Smooth muscle cell (in vitro differentiated cells): ENCODE measurements around the gene LRFN3. TPM values are rescaled to one million over a fixed set of nuclear protein-coding genes. Genes with fewer than 3 reads are reported as not detected.

Experiments used
- DNase-seq: peaks from one replicate; lab custom pipeline; 2025; ENCODE audit not compliant: unreplicated experiment; lab: John Stamatoyannopoulos, UW
- H2AFZ ChIP-seq: fragments of 200-600 bp; sonication (generic); 2 replicates; pipeline ENCODE4 v1.6.0; 2016; ENCODE audit warnings: antibody characterized with exemption, low read depth, mild to moderate bottlenecking
- H3F3A ChIP-seq: fragments of 200-600 bp; sonication (generic); 2 replicates; pipeline ENCODE4 v1.6.0; 2017; ENCODE audit warnings: antibody characterized with exemption, low read depth
- H3K27ac ChIP-seq: fragments of 200-600 bp; sonication (generic); 2 replicates; pipeline ENCODE4 v1.5.1; 2016; ENCODE audit warnings: low read depth, mild to moderate bottlenecking
- H3K27me3 ChIP-seq: fragments of 200-600 bp; sonication (generic); 2 replicates; pipeline ENCODE4 v1.6.1; 2016; ENCODE audit warnings: low read depth, mild to moderate bottlenecking
- H3K36me3 ChIP-seq: fragments of 200-600 bp; sonication (generic); 2 replicates; pipeline ENCODE4 v1.5.1; 2016; ENCODE audit warnings: low read depth
- H3K4me1 ChIP-seq: fragments of 200-600 bp; sonication (generic); 2 replicates; pipeline ENCODE4 v1.5.1; 2016; ENCODE audit warnings: low read depth
- H3K4me2 ChIP-seq: fragments of 200-600 bp; sonication (generic); 2 replicates; pipeline ENCODE4 v1.6.0; 2016; ENCODE audit warnings: mild to moderate bottlenecking
- H3K4me3 ChIP-seq: fragments of 200-600 bp; sonication (generic); 2 replicates; pipeline ENCODE4 v1.5.1; 2016; ENCODE audit warnings: mild to moderate bottlenecking
- H3K79me2 ChIP-seq: fragments of 200-600 bp; sonication (generic); 2 replicates; pipeline ENCODE4 v1.6.0; 2016; ENCODE audit warnings: low read depth, mild to moderate bottlenecking
- H3K9ac ChIP-seq: fragments of 200-600 bp; sonication (generic); 2 replicates; pipeline ENCODE4 v1.6.0; 2016; ENCODE audit warnings: low read depth
- H3K9me3 ChIP-seq: fragments of 200-600 bp; sonication (generic); replicated peaks from 2 replicates; pipeline ENCODE4 v1.5.1; 2016; ENCODE audit warnings: low read depth
- H4K20me1 ChIP-seq: fragments of 200-600 bp; sonication (generic); 2 replicates; pipeline ENCODE4 v1.6.0; 2016; ENCODE audit warnings: low read depth
- CTCF ChIP-seq: fragments of 200-600 bp; sonication (generic); IDR thresholded peaks from 2 replicates; pipeline ENCODE4 v1.5.1; 2017; ENCODE audit warnings: borderline replicate concordance, mild to moderate bottlenecking, antibody characterized with exemption; ENCODE audit not compliant: insufficient read depth, poor library complexity, severe bottlenecking
- WGBS: methylation state at CpG from one replicate; pipeline ENCODE4 v1.1.7; 2016; ENCODE audit warnings: low lambda C conversion rate; 5-methylcytosine and 5-hydroxymethylcytosine counted together
- polyA plus RNA-seq: library from polyadenylated mRNA; unstranded; fragments of >200 nt; fragmentation: Nextera tagmentation; extraction: Ambion mirVana; gene quantifications from 2 replicates; pipeline ENCODE4 v1.2.1, GENCODE V29; 2016
- small RNA-seq: library from RNA; depleted of rRNA; stranded (forward); fragments of <200 nt; gene quantifications from one replicate; pipeline ENCODE3, GENCODE V24; 2014
- total RNA-seq: library from RNA; depleted of rRNA; stranded (reverse); fragments of >200 nt; gene quantifications from 2 replicates; pipeline ENCODE4 v1.2.3, GENCODE V29; 2014

The LRFN3 gene
- total and polyA plus RNA-seq, 2 experiments from 2014 or later: 6.2 to 15.5 TPM

- no peak for DNase-seq
- Histone ChIP-seq H2AFZ (no peak overlapping the region), H3K9ac (no peak overlapping the region), H3K79me2 (peaks cover 17% of the 10 kb centered on the region), H3F3A (peaks cover 4% of the 10 kb centered on the region), H3K9me3 (no peaks in the 10 kb centered on the region), H3K4me1 (peaks cover 7% of the 10 kb centered on the region), H4K20me1 (peaks cover 13% of the 10 kb centered on the region), H3K27me3 (peaks cover 11% of the 10 kb centered on the region), H3K36me3 (no peaks in the 10 kb centered on the region), H3K27ac (no peak overlapping the region), H3K4me3 (no peak overlapping the region), H3K4me2 (no peak overlapping the region)
- 83% methylated on average over 7 of the region's 7 CpGs for WGBS
- no peak for TF ChIP-seq CTCF
These were observed 55.7 kb downstream of the LRFN3 start for GRCh38 chr19:35991731-35992450.

- H3K4me1 ChIP-seq: peaks cover 7% of the 10 kb centered on the region
These were observed 57.0 kb downstream of the LRFN3 start for GRCh38 chr19:35992907-35993765.

GRCh38 chr19:35993923-35994598 is 57.9 kb downstream of the LRFN3 start:
- Histone ChIP-seq H3K9ac (no peak overlapping the region), H2AFZ (no peak overlapping the region), H3K79me2 (peaks cover 17% of the 10 kb centered on the region), H3K4me2 (peak overlapping the region; percentile 93), H3K27me3 (no peaks in the 10 kb centered on the region), H3K9me3 (no peaks in the 10 kb centered on the region), H3K4me3 (no peak overlapping the region), H3F3A (peaks cover 7% of the 10 kb centered on the region), H3K36me3 (no peaks in the 10 kb centered on the region), H3K27ac (no peak overlapping the region), H4K20me1 (peaks cover 29% of the 10 kb centered on the region), H3K4me1 (peaks cover 7% of the 10 kb centered on the region)
- DNase-seq: no peak
- TF ChIP-seq CTCF: no peak
- WGBS: 86% methylated on average over 46 of the region's 49 CpGs

More at GRCh38 chr19:35992907-35993765, 57.0 kb downstream of the LRFN3 start:
- no peak overlapping the region for H3K9ac ChIP-seq
- H3K27me3 ChIP-seq: no peaks in the 10 kb centered on the region
- DNase-seq: no peak
- H3K27ac ChIP-seq: no peak overlapping the region
- peaks cover 21% of the 10 kb centered on the region for H4K20me1 ChIP-seq
- H3F3A ChIP-seq: peaks cover 4% of the 10 kb centered on the region
- H3K79me2 ChIP-seq: peaks cover 17% of the 10 kb centered on the region
- H3K4me3 ChIP-seq: no peak overlapping the region
- 92% methylated on average over 8 of the region's 8 CpGs for WGBS
- no peaks in the 10 kb centered on the region for H3K36me3 ChIP-seq
- no peak overlapping the region for H3K4me2 ChIP-seq
- no peak for TF ChIP-seq CTCF
- no peak overlapping the region for H2AFZ ChIP-seq
- H3K9me3 ChIP-seq: no peaks in the 10 kb centered on the region

Small RNA genes lying within 50 kb of the gene (small RNA-seq; reads per million reads assigned to genes)
- not detected for gene AF038458.1

Other genes with a start within 250 kb of the LRFN3 start
- gene ZBTB32, start 231.8 kb upstream of the LRFN3 start, total RNA-seq: not detected in 2 replicates
- 1.0 and 1.3 TPM in 2 replicates for gene ZBTB32, start 231.8 kb upstream of the LRFN3 start, polyA plus RNA-seq
- gene KMT2B, start 218.4 kb upstream of the LRFN3 start, total RNA-seq: 10.5 and 31.1 TPM in 2 replicates
- 8.8 and 11.2 TPM in 2 replicates for gene KMT2B, start 218.4 kb upstream of the LRFN3 start, polyA plus RNA-seq
- gene IGFLR1, start 193.9 kb upstream of the LRFN3 start, total RNA-seq: 1.2 and 1.7 TPM in 2 replicates
- gene IGFLR1, start 193.9 kb upstream of the LRFN3 start, polyA plus RNA-seq: 1.4 and 6.3 TPM in 2 replicates
- gene U2AF1L4, start 191.0 kb upstream of the LRFN3 start, total RNA-seq: 14.6 and 17.0 TPM in 2 replicates
- gene U2AF1L4, start 191.0 kb upstream of the LRFN3 start, polyA plus RNA-seq: 29.3 and 31.5 TPM in 2 replicates
- 53.3 and 65.4 TPM in 2 replicates for gene PSENEN, start 190.7 kb upstream of the LRFN3 start, total RNA-seq
- gene PSENEN, start 190.7 kb upstream of the LRFN3 start, polyA plus RNA-seq: 137 and 167 TPM in 2 replicates
- gene LIN37, start 187.8 kb upstream of the LRFN3 start, total RNA-seq: 17.8 and 20.3 TPM in 2 replicates
- 16.4 and 24.2 TPM in 2 replicates for gene LIN37, start 187.8 kb upstream of the LRFN3 start, polyA plus RNA-seq
- 19.1 and 20.6 TPM in 2 replicates for gene HSPB6, start 179.3 kb upstream of the LRFN3 start, total RNA-seq
- 173 and 254 TPM in 2 replicates for gene HSPB6, start 179.3 kb upstream of the LRFN3 start, polyA plus RNA-seq
- 6.1 and 13.7 TPM in 2 replicates for gene PROSER3, start 178.2 kb upstream of the LRFN3 start, total RNA-seq
- 24.8 and 32.3 TPM in 2 replicates for gene PROSER3, start 178.2 kb upstream of the LRFN3 start, polyA plus RNA-seq
- gene ARHGAP33, start 160.8 kb upstream of the LRFN3 start, total RNA-seq: 5.3 and 8.2 TPM in 2 replicates
- 5.7 and 14.0 TPM in 2 replicates for gene ARHGAP33, start 160.8 kb upstream of the LRFN3 start, polyA plus RNA-seq
- not detected in 2 replicates for gene PRODH2, start 123.5 kb upstream of the LRFN3 start, total RNA-seq
- not detected in 2 replicates for gene PRODH2, start 123.5 kb upstream of the LRFN3 start, polyA plus RNA-seq
- gene NPHS1, start 83.9 kb upstream of the LRFN3 start, total RNA-seq: 0.31 TPM in 1 of 2 replicates, not detected in the other
- gene NPHS1, start 83.9 kb upstream of the LRFN3 start, polyA plus RNA-seq: 0.46 TPM in 1 of 2 replicates, not detected in the other
- 0.18 and 2.1 TPM in 2 replicates for gene KIRREL2, start 79.5 kb upstream of the LRFN3 start, total RNA-seq
- 0.56 and 0.64 TPM in 2 replicates for gene KIRREL2, start 79.5 kb upstream of the LRFN3 start, polyA plus RNA-seq
- gene APLP1, start 67.8 kb upstream of the LRFN3 start, total RNA-seq: 40.1 and 81.8 TPM in 2 replicates
- gene APLP1, start 67.8 kb upstream of the LRFN3 start, polyA plus RNA-seq: 98.3 and 114 TPM in 2 replicates
- gene NFKBID, start 35.8 kb upstream of the LRFN3 start, total RNA-seq: 4.2 and 4.9 TPM in 2 replicates
- 9.0 and 11.1 TPM in 2 replicates for gene NFKBID, start 35.8 kb upstream of the LRFN3 start, polyA plus RNA-seq
- 0.81 TPM in 1 of 2 replicates, not detected in the other for gene HCST, start 33.8 kb upstream of the LRFN3 start, total RNA-seq
- gene HCST, start 33.8 kb upstream of the LRFN3 start, polyA plus RNA-seq: 2.6 and 3.4 TPM in 2 replicates
- gene TYROBP, start 28.1 kb upstream of the LRFN3 start, total RNA-seq: not detected in 2 replicates
- not detected in 2 replicates for gene TYROBP, start 28.1 kb upstream of the LRFN3 start, polyA plus RNA-seq
- gene SDHAF1, start 58.8 kb downstream of the LRFN3 start, total RNA-seq: 24.0 TPM in 2 replicates
- gene SDHAF1, start 58.8 kb downstream of the LRFN3 start, polyA plus RNA-seq: 27.1 and 27.7 TPM in 2 replicates
- gene SYNE4, start 72.4 kb downstream of the LRFN3 start, total RNA-seq: 1.1 and 1.9 TPM in 2 replicates
- gene SYNE4, start 72.4 kb downstream of the LRFN3 start, polyA plus RNA-seq: 2.6 and 8.8 TPM in 2 replicates
- 26.2 and 35.4 TPM in 2 replicates for gene ALKBH6, start 77.8 kb downstream of the LRFN3 start, total RNA-seq
- 36.1 and 37.4 TPM in 2 replicates for gene ALKBH6, start 77.8 kb downstream of the LRFN3 start, polyA plus RNA-seq
- 3.7 and 10.7 TPM in 2 replicates for gene CLIP3, start 96.5 kb downstream of the LRFN3 start, total RNA-seq
- gene CLIP3, start 96.5 kb downstream of the LRFN3 start, polyA plus RNA-seq: 35.2 and 36.7 TPM in 2 replicates
- gene THAP8, start 117.9 kb downstream of the LRFN3 start, total RNA-seq: 9.3 and 13.1 TPM in 2 replicates
- gene THAP8, start 117.9 kb downstream of the LRFN3 start, polyA plus RNA-seq: 13.1 and 22.9 TPM in 2 replicates
- 1.0 and 1.5 TPM in 2 replicates for gene WDR62, start 118.5 kb downstream of the LRFN3 start, total RNA-seq
- 2.1 and 4.6 TPM in 2 replicates for gene WDR62, start 118.5 kb downstream of the LRFN3 start, polyA plus RNA-seq
- gene OVOL3, start 174.8 kb downstream of the LRFN3 start, total RNA-seq: not detected in 2 replicates
- gene OVOL3, start 174.8 kb downstream of the LRFN3 start, polyA plus RNA-seq: not detected in 2 replicates
- gene POLR2I, start 178.5 kb downstream of the LRFN3 start, total RNA-seq: 33.3 and 102 TPM in 2 replicates
- gene POLR2I, start 178.5 kb downstream of the LRFN3 start, polyA plus RNA-seq: 132 and 172 TPM in 2 replicates
- 104 and 146 TPM in 2 replicates for gene TBCB, start 179.1 kb downstream of the LRFN3 start, total RNA-seq
- gene TBCB, start 179.1 kb downstream of the LRFN3 start, polyA plus RNA-seq: 234 and 241 TPM in 2 replicates
- 183 and 252 TPM in 2 replicates for gene CAPNS1, start 203.7 kb downstream of the LRFN3 start, total RNA-seq
- 365 and 383 TPM in 2 replicates for gene CAPNS1, start 203.7 kb downstream of the LRFN3 start, polyA plus RNA-seq
- not detected in 2 replicates for gene COX7A1, start 216.1 kb downstream of the LRFN3 start, total RNA-seq
- 1.5 TPM in 1 of 2 replicates, not detected in the other for gene COX7A1, start 216.1 kb downstream of the LRFN3 start, polyA plus RNA-seq